ACHN (cell line): ENCODE data around the gene IDI1.

Experiments
- DNase-seq: peaks from one replicate; pipeline ENCODE4 v3.0.0-alpha.2; 2015
- in situ Hi-C: cut with HindIII; loops from 2 replicates; pipeline ENCODE4 v1.10.0; 2017; ENCODE audit warnings: low sequenced_read_pairs, low pct_ligation_motif_present, low pct_unique_long_range_greater_than_20kb

IDI1 gene

GRCh38 chr10:1009071-1009494 is 39.8 kb downstream of the IDI1 start:
- in situ Hi-C loops, result no loop called here
- no peak for DNase-seq

- DNase-seq, result no peak
- in situ Hi-C loops, result no loop called here
Measured at GRCh38 chr10:1007583-1007982, 41.3 kb downstream of the IDI1 start.

GRCh38 chr10:1006573-1006972 is 42.3 kb downstream of the IDI1 start:
- DNase-seq, result no peak
- in situ Hi-C loops, result no loop called here

- in situ Hi-C loops, result no loop called here
- DNase-seq, result no peak
Measured at GRCh38 chr10:1003884-1004670, 44.8 kb downstream of the IDI1 start.

- DNase-seq, result no peak
- in situ Hi-C loops, result no loop called here
Measured at GRCh38 chr10:1002425-1003006, 46.4 kb downstream of the IDI1 start.

GRCh38 chr10:997266-998022 is 51.5 kb downstream of the IDI1 start:
- DNase-seq, result no peak
- in situ Hi-C loops, result no loop called here

- no peak for DNase-seq
- in situ Hi-C loops, result no loop called here
Measured at GRCh38 chr10:996031-996430, 52.9 kb downstream of the IDI1 start.

GRCh38 chr10:995559-995926 is 53.4 kb downstream of the IDI1 start:
- in situ Hi-C loops, result no loop called here
- no peak for DNase-seq

GRCh38 chr10:994836-995558 is 53.9 kb downstream of the IDI1 start:
- in situ Hi-C loops, result no loop called here
- no peak for DNase-seq

- in situ Hi-C loops, result no loop called here
Measured at GRCh38 chr10:992871-993270, 56.0 kb downstream of the IDI1 start.

GRCh38 chr10:992467-992866 is 56.5 kb downstream of the IDI1 start:
- DNase-seq, result no peak
- in situ Hi-C loops, result no loop called here

More at GRCh38 chr10:992871-993270, 56.0 kb downstream of the IDI1 start:
- no peak for DNase-seq

GRCh38 chr10:990808-991207 is 58.1 kb downstream of the IDI1 start:
- in situ Hi-C loops, result no loop called here
- DNase-seq, result no peak
